Subcutaneous adipose tissue (tissue), 4 donors: Measurements from ENCODE around the gene LDLRAD4. TPM values are rescaled to one million over a fixed set of nuclear protein-coding genes. Genes with fewer than 3 reads are reported as not detected.

Experiments used
- total RNA-seq, 4 donors: library from RNA; depleted of rRNA; stranded (reverse); fragments of >200 nt; gene quantifications; one replicate each; pipeline ENCODE4 v1.1.0, GENCODE V29; 2016
- TF ChIP-seq, protein P1 (sequence below): fragments of 450-650 bp; IDR thresholded peaks from one replicate; pipeline ENCODE4 v1.5.1; 2016; ENCODE audit warnings: low read depth, mild to moderate bottlenecking, control low read depth, antibody characterized with exemption, moderate library complexity

Gene LDLRAD4
- total RNA-seq, 4 donors from 2014 or later = 16.4 to 28.4 (median 21.6) TPM

DNA sequence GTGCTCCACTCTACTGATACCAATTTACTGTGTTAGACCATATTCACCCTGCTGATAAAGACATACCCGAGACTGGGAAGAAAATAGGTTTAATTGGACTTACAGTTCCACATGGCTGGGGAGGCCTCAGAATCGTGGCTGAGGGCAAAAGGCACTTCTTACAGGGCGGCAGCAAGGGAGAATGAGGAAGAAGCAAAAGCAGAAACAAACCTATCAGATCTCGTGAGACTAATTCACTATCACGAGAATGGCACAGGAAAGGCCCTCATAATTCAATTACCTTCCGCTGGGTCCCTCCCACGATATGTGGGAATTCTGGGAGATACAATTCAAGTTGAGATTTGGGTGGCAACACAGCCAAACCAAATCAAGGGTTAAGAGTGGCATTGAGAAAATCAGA lies 65.2 kb downstream of the LDLRAD4 start:
- TF ChIP-seq, protein P1, sequence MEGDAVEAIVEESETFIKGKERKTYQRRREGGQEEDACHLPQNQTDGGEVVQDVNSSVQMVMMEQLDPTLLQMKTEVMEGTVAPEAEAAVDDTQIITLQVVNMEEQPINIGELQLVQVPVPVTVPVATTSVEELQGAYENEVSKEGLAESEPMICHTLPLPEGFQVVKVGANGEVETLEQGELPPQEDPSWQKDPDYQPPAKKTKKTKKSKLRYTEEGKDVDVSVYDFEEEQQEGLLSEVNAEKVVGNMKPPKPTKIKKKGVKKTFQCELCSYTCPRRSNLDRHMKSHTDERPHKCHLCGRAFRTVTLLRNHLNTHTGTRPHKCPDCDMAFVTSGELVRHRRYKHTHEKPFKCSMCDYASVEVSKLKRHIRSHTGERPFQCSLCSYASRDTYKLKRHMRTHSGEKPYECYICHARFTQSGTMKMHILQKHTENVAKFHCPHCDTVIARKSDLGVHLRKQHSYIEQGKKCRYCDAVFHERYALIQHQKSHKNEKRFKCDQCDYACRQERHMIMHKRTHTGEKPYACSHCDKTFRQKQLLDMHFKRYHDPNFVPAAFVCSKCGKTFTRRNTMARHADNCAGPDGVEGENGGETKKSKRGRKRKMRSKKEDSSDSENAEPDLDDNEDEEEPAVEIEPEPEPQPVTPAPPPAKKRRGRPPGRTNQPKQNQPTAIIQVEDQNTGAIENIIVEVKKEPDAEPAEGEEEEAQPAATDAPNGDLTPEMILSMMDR = no peak

DNA sequence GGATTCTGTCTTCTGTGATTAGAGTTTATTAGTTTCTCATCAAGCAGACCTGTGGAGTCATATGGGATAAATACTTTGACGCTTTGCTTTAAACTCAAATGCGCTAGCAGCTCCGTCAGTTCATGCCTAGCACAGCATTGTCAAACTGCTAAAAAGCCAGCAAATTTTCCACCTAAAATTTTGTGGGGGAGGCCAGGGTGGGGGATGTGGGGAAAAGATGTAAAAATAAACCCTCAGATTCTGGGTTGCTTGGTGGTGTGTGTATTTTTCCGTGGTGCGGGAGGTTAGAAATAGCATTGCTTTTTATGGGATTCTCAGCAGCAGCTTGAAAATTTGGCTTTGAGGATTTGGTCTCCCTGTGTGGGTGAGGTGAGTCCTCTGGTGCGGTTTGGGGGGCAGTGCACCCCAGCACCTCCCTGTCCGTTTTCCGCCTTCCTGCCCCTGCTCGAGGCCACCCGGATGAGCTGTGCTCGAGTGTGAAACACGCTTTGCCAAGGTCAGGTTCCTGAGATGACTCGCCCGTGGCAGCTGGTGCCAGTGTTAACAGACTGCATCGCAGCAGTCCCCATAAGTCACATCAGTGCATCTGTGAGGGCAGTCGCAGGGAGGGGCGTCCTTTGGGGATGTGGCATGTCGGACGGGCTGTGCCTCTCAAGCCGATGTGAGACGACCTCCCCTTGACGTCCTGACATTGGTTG lies 65.9 kb downstream of the LDLRAD4 start:
- TF ChIP-seq, protein P1 = no peak

DNA sequence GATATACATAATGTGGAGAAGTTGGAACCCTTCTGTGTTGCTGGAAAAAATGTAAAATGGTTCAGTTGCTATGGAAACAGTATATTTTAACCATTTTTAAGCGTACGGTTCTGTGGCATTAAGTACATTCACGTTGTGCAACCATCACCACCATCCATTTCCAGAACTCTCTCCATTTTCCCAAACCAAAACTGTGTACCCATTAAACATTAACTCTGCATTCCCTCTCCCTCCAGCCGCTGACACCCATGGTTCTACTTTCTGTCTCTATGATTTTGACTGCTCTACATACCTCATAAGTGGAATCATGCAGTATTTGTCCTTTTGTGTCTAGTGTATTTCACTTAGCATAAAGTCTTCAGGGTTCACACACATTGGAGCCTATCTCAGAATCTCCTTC lies 67.3 kb downstream of the LDLRAD4 start:
- TF ChIP-seq, protein P1 = no peak

DNA sequence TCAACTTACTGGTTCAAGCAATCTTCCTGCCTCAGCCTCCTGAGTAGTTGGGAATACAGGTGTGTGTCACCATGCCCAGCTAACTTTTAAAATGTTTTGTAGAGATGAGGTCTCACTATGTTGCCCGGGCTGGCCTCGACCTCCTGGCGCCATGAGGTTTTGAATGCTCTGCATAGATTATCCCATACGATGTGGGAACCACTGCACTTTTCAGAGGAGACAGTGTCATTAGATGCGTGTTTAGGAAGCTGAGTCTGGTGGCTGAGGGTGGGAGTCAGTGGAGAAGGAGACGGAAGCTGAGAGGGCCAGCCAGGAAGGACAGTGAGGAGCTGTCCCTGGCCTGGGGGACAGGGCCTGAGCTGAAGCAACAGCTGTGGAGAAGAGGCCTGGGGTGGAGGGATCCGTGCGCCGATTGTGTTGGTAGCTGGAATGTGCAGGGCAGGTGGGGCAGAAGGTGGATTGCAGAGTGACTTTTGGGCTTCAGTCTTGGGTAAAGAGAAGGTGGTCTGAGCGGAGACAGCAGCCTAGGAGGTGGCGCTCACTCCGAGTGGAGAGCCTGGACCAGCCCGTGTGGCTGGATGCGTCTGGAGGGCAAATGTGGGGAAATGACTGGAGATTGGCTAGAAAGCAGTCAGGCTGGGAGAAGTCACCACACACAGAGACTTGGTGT lies 68.0 kb downstream of the LDLRAD4 start:
- TF ChIP-seq, protein P1 = no peak

DNA sequence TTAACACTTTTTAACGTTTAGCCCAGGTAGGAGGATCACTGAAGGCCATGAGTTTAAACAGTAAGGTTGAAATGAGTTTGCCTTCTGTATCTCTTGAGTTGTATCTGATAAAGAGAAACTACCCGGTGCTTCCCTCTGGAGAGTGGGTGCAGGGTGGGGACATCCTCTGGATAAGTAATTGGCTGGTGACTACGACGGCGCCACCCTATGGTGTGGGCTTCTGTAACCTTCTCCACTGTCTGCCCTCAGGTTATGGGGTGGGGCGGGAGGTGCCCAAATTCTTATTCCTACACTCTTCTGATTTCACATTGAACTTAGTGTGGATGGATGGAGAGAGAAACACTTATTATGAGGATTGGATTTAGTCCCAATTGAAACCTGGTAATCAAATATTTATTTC lies 68.8 kb downstream of the LDLRAD4 start:
- TF ChIP-seq, protein P1 = no peak

DNA sequence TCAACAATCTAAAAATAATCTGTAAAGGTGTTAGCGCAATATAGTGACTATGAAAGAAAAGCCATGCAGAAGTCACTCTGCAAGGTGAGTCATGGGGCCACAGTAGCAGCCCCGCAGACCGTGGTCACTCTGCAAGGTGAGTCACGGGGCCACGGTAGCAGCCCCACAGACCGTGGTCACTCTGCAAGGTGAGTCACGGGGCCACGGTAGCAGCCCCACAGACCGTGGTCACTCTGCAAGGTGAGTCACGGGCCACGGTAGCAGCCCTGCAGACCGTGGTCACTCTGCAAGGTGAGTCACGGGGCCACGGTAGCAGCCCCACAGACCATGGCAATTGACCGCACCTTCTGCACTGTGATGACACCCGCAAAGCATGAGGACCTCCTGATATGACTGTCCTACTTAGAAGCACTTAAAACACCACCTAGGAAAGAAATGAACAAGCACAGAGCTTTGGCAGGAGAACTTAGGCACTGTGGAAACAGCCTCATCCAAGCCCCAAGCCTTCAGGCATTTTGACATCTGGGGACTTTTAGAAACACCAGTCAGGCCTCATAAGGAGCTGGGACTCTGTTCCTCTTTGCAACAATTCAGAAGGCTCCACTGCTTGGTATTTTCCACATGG lies 70.1 kb downstream of the LDLRAD4 start:
- TF ChIP-seq, protein P1 = no peak

DNA sequence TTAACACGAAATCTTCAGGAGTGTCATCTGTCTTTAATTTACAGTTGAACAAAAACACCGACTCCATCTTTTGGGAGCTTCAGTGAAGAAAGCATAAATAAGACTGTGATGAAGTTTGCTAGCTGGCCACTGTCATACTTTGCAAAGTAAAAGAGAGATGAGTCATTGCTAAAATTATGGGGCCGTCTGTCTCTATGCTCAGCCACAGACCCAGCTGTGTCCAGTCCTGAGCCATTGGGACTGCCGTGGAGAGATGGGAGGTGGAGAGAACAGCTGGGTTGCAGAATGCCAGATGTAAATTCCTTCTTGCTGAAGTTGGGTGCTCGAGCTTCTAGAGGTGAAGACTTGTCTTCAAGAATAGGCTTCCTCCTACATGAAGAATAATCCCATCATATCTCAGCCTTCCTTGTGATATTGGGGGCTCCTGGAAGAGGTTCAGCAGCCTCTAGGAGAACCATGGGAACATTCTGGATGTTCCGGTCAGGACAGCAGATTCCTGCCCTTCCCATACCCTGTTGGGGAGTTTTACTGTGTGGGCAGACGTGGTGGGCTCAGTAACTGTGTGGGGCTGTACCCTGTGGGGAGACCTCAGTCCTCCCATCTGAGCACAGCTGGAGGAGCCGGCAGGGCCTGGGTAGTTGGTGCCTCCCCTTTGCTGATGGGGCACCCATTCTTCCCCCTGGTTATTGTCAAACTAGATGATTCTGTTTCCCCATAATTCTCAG lies 71.1 kb downstream of the LDLRAD4 start:
- TF ChIP-seq, protein P1 = no peak
